Inferior parietal cortex (tissue), 1 donor: ENCODE results near the gene TDO2.
"Not testable (repeated sequence)": the region's sequence is repeated elsewhere in the genome, so short reads cannot be mapped to it uniquely, and the experiment has no call there.

Source experiments
- DNase-seq: peaks from one replicate; pipeline ENCODE4 v3.0.0-alpha.2; 2016; ENCODE audit errors: extremely low spot score

Gene TDO2

DNA sequence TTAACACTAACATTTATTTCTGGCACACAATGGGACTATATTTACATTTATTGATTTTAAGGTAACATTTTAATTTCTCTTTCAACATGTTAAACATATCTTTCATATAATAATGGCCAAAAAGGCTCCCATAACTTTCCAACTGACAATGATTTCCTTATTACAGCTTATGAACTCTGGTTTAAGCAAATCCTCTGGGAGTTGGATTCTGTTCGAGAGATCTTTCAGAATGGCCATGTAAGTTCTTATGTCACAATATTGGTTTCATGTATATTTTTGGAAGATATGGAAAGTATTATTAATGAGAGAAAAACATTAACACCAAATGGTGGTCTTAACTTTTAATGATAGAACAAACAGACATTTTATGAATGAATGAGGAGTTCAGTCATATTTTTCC is 4.1 kb downstream of the TDO2 start:
- no peak for DNase-seq

DNA sequence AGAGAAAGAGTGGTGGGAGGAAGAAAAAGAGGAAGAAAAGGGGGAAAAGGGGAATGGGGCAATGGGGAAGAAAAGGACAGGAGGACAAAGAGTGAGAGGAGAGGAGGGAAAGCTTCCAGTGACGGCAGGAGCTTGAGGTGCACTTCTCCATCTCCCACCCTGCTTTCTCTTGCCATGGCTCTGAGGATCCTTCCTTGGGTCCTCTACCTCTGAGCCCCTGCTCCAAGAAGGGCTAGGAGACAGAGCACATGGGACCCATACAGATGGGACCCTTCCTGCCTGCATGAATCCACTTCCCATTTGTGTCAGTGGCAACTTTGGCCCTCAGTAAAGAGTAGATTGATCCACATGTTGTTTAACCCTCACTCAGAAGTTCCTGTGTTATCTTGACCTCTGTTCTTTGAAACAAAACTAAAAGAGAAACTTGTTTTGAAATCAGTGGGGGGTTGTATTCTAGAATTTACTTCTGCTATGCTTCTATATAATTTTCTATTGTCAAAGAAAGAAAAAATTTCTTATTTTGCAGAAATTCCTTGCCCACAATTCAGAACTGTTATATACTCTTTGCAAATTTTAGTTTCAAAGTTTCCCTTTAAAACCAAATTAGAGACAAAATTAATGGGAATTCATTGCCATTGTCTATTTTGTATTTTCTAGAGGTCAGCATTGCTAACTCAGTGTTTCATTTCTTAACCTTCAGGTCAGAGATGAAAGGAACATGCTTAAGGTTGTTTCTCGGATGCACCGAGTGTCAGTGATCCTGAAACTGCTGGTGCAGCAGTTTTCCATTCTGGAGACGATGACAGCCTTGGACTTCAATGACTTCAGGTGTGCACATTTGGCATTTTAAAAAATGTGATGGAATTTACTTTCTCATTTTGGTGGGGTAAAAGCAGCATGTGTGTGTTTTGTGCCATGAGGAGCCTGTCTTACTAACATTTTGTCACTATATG is 5.0 kb downstream of the TDO2 start:
- no peak for DNase-seq

DNA sequence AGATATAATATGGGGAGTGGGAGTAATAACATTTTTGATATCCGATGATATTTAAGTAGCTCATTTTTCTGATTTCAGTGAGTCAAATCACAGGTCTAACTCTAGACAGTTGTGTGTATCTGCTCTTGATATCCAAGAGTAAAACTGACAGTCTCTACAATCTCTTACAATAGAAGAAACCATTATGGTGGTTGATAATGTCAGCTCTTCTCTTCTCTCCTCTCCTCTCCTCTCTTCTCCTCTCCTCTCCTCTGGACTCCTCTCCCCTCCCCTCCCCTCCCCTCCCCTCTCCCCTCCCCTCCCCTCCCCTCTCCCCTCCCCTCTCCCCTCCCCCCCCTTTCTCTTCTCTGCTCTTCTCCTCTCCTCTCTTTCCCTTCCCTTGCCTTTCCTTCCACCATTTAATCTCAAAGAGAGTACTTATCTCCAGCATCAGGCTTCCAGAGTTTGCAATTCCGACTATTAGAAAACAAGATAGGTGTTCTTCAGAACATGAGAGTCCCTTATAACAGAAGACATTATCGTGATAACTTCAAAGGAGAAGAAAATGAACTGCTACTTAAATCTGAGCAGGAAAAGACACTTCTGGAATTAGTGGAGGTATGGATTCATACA is 6.2 kb downstream of the TDO2 start:
- no peak for DNase-seq

DNA sequence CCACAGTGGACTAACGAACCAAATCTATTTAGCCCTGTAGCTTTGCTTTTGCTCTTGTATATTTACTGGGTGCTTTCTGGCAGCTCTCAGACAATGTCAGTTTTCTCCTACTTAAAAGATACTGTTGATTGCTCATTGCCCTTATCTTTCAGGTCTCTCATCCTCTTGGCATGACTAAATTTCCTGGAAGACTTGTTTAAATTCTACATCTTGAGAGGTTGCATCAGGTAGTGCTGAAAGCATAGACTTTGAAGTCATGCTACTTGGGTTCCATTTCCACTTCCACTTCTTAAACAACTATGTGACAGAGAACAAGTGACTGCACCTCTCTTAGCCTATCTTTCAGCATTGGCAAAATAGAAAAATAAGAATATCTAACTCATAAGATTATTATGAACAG is 8.4 kb downstream of the TDO2 start:
- DNase-seq = no peak

DNA sequence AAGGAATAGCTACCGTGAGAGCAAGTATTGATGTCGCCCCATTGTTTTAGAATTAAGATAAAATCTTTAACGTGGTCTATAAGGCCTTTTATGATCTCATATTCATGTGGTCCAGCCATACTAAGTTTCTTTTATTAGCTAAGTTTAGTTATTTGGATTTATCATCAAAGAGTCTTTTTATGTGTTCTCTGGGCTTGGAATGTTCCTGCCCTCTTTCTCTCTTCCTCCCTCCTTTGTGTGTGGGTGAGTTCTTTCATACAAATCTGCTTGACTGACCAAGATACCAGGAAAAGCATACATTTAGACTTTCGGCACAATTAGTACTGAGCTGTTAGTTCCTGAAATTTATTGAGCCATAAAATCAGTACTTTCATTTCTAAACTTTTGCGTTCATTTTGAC is 11.3 kb downstream of the TDO2 start:
- no peak for DNase-seq

DNA sequence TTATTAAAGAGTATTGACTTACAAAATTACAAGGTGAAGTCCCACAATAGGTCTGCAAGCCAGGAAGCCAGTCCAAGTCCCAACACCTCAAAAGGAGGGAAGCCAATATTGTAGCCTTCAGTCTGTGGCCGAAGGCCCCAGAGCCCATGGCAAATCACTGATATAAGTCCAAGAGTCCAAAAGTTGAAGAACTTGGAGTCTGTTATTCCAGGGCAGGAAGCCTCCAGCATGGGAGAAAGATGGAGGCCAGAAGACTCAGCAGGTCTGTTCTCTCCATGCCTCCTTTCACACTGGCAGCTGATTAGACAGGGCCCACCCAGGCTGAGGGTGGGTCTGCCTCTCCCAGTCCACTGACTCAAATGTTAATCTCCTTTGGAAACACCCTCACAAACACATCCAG is 18.1 kb downstream of the TDO2 start:
- DNase-seq = no peak

DNA sequence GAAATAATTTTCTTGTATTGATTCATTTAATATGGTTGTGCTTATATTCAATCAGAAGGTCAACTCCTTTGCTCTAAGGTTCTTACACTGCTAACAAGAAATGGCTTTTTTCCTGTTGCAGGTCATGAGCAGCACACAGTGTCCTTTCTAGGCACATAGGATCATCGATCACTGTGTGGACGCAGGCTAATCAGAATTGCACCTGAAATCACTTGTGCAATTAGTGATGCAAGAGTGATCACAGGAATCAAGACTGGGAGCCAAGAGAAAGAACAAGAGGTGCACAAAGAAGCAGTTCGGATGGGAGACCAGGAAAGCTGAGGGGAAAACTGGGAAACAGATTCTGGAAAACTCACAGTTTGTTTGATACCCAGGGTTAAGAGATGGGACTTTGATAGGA is 21.1 kb downstream of the TDO2 start:
- DNase-seq = no peak

DNA sequence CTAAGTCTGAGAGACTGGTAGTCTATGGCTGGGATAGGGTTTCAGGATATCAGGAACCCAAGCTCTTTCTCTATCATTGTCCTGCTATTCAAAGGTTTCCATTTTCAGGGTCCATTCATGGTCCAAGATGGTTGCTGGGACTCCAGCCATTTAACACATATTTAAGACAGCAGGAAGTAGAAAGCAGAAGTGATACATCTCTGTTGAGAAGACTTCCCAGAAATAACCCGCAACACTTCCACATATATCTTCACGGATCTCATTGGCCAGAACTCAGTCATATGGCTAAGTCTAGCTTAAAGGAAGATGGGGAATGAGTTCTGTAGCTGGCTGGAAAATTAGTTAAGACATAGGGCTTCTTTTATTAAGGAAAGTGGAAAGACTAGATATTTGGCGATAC is 26.3 kb downstream of the TDO2 start:
- DNase-seq = no peak

DNA sequence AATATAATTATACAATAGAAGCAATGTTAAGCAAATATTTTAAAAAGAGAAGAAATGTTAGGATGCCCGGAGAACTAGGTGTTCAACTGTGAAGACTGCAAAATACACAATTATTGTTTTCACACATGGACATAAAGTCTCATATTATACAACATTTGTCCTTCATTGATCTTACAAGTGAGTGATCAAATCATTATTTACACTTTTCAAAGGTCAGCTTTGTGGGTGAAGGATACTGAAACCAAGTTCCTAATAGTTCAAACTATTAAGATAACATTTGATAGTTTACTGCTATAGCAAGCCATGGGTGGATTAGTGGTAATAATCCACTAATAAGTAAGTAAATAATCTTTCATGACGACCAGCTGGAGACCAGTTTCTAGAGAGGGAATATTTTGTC is 26.8 kb downstream of the TDO2 start:
- no peak for DNase-seq

DNA sequence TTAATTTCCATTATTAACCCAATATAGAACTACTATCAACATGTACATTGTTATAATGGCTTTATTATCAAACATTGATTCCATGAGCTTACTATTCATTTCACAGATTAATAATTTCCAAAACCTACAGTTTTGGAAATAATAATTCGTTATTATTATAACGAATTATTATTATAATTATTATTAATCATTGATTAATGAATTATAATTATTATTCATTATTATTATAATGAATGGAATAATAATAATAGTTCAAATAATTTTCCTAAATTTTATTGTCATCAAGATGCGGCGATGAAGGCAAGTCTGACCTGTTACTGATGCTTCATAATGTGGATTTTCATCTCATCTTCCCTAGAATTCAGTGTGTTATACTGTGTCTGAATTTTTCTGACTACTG is 28.1 kb downstream of the TDO2 start:
- DNase-seq = no peak

DNA sequence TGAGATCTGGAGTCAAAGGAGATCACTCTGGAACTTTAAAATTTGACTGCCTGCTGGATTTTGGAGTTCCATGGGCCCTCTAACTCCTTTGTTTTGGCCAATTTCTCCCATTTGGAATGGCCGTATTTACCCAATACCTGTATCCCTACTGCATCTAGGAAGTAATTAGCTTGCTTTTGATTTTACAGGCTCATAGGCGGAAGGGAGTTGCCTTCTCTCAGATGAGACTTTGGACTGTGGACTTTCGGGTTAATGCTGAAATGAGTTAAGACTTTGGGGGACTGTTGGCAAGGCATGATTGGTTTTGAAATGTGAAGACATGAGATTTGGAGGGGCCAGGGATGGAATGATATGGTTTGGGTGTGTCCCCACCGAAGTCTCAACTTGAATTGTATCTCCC is 31.1 kb downstream of the TDO2 start:
- not testable (repeated sequence) for DNase-seq

DNA sequence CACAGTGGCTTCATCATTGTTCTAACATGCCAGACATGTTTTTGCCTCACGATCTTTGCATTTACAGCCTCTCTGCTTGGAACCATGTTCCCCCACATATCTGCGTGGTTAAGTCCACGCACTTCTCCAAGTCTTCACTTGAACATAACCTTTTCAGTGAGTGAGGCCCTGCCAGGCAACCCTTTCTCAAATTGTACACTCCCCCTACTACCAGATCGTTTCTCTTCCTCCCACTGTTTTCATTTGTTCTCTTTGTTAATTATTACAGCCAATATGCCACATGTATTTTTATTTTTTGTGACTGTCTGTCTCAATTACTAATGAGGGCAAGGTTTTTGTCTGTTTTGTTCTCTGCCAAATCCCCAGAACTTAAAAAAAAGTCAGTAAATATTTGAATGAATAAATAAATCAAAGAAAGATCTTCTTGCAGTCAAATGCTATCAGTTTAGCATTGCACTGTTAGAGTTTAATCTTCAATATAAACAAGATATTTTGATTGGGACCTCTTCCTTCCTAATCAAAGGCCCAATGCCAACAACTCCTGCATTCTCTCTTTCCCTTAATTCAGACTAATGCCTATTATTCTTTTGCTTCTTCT is 32.0 kb downstream of the TDO2 start:
- no peak for DNase-seq

DNA sequence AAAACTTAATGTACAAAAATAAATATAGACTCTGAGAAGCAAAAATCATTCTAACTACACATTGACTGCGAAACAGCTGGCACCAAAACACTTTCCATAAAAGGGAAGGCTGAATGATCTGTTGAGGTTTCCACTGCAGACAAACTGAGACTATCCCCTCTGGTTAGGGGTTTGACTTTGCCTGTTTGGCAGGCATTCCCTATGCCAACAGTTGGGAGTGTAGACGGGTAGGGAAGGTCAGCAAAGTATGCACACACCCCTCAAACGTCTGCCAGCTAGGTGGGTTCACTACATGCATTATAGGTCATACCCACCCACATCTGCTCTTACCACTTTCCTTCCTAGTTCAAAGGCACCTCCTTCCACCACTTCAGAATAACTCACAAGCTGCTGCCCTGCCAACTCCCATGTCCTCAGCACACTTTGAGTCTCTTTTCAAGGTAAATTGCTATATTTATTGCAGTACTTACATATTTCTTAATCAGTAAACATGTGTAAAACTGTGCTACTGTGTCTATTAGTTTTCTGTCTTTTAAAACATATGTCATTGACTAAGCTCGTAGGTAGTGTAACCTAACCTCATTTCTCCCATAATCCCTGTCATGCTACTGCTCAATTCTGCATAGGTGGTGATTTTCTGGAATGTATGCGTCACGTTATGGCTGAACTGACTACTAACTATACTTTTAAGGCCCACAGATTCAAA is 37.7 kb downstream of the TDO2 start:
- no peak for DNase-seq

DNA sequence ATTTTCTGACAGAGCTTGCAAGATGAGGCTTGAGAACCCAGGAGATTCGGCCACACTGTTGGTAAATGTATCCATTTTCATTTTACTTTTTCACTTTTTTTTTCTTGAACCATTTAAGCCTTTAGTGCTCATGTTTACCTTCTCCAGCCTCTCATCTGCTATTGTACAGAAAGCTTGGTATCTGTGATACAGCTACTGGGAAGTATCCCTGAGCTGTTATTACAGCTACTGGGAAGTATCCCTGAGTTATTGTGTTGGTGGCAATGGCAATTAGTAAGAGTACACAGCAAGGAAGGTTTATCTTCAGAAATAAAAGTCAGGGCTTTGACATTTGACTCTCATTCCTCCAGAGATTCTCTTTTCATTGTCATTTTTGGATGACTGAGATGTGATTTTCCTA is 38.3 kb downstream of the TDO2 start:
- no peak for DNase-seq

DNA sequence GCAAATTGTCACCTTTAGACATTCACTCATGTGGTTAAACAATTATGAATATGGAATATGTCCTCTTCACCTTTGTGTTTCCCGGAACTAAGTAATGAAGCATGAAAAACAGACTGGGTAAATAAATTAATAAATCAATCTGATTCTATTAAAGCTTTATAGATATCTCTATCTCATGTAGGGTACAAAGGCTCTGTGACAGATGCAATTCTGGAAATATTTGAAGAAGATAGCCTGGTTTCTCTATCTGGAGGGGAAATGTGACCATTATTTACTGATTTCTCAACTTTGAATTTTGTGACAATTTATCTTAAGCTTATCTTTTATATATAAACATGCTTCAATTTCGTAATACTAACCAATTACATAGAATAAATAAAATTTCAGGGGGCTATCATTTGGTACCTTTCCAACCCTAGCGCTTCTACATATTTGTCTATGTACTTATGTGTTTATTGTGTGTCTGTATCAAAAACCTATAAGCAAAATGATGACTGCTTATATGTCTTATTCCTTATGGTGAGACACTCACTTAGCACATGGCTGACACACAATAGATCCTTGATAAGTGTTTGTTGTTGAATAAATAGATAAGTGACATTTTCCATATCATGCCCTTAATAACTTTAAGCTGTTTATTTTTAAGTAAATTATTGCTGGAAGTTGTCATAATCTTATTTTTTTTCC is 40.3 kb downstream of the TDO2 start:
- DNase-seq = no peak

DNA sequence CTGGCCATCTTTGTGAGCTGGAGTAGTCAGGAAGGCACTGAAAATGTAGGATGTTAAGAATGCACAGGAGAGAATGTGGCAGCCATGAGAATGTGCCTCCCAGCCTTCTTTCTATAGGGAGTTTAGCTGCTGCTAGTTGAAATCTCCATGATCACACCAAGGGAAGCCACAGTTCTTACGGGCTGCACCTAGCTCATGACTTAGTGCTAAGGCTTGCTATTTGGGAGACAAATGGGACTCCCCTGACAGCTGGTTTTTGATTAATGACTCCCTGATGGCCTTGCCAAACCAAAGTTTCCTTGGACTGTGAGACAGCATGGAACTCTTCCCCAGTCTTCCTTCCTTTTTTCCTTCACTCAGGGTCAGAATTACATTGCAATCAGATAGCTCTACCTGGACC is 41.0 kb downstream of the TDO2 start:
- no peak for DNase-seq

DNA sequence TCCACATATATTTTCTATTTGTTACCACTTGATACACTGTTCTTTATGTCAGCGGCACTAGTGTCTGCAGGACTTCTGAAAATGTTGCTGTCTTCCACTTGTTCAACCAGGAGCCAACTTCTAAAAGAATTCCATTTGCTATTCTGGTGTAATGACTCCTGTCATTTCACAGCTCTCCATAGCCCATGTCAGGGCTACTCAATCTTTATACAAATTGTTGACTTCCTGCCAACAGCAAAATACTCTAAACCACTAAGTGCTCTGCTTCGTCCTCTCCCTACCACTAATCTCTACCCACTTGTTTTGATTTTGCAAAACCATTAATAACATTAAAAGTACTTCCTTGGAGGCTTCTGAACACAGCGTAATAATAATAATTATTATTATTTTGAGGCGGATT is 43.0 kb downstream of the TDO2 start:
- no peak for DNase-seq

DNA sequence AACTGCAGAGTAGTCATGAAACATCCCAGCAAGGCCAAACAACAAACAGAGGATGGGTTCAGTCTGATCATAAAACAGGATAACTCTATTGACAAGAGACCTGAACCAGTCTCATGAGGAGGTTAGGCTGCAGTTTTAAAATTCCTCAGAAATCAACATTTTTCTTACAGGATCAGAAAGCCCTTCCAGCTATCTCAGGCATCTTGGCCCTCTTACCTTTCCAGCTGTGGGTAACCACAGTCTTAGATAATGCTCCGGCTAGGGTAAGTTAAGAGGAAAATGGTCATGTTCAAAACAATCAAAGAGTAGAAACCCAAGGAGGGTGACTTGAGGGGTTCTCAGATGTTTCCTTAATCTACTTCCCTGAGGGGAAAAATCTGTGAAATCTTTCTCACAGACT is 45.0 kb downstream of the TDO2 start:
- DNase-seq = no peak

DNA sequence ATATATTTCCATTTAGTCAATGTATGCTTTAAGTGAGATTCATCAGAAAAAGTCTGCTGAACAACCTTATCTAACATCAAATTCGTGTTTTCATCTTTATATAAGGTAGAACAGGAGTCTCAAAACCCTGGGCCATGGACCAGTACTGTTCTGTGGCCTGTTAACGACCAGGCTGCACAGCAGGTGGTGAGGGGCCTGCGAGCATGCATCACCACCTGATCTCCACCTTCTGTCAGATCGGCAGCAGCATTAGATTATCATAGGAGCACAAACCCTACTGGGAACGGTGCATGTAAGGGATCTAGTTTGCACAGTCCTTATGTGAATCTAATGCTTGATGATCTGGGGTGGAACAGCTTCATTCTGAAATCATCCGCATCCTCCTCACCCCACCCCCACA is 47.0 kb downstream of the TDO2 start:
- no peak for DNase-seq

DNA sequence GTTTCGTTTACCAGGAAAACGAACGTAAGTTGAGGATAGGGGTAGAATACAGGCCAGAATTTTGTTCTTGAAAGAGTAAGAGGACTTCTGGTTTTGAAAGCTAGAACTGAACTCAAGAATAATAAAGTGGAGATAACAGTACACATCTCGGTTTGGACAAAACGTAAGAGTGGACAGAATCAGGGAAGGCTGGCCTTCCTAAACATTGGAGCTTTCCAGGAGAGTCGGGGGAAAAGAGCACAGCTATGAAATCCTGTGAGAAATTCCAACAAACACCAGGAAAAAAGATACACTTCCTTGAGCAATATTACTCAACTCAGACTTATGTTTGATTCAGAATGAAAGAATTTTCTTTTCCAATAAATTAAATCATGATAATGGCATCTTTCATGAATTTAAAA is 49.0 kb downstream of the TDO2 start:
- no peak for DNase-seq

DNA sequence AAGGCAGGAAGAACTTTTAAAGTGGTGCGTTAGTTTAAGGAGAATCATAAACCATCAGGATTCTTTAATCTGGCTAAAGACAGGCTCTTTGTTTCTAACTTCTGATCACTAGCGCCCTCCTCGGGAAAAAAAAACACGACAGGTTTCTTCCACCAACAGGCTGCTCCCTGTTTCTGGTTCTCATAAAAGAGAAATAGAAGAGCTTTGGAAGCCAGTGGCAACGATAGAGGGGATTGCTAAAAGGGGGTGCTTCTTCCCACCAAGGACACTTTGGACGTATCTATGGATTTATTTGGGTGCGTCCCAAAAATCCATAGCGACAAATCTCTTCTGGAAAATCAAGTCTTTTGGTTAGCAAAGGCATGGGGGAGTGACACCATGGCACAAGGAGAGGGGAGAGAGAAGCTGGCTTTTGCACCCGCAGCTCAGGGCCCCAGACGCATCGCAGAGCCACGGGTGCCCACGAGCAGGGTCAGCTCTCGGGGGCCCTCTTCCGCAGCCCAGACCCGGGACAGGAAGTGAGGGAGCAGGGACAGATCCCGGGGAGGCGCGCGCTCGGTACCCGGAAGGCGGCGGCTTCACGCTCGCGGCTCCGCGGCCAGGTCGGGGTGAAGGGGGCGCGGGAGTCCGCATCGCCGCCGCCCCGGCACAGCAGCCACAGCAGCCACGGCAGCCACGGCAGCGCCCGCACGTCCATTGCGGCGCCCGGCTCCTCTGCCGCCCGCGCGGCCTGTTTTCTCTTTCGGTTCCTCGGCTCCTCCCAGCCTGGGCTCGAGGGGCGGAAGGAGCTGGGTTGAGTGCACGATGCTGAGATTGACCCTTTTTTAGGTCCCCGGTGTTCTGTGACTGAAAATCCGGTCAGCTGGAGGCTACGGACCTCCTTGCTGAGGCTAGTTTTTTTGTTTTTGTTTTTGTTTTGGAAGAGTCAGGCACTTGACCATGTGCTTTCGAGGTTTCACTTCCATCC is 49.9 kb downstream of the TDO2 start, which contains the start of gene CTSO:
TSS of gene CTSO (minus strand) at position 716 of the 967 bp plus-strand sequence. CDS start at position 697, 19 bp downstream.
- peak; percentile 91 for DNase-seq
